ENCODE results near the gene TMEM212.
"Not testable (repeated sequence)": the region's sequence is repeated elsewhere in the genome, so short reads cannot be mapped to it uniquely, and the experiment has no call there.

TMEM212 gene

DNA sequence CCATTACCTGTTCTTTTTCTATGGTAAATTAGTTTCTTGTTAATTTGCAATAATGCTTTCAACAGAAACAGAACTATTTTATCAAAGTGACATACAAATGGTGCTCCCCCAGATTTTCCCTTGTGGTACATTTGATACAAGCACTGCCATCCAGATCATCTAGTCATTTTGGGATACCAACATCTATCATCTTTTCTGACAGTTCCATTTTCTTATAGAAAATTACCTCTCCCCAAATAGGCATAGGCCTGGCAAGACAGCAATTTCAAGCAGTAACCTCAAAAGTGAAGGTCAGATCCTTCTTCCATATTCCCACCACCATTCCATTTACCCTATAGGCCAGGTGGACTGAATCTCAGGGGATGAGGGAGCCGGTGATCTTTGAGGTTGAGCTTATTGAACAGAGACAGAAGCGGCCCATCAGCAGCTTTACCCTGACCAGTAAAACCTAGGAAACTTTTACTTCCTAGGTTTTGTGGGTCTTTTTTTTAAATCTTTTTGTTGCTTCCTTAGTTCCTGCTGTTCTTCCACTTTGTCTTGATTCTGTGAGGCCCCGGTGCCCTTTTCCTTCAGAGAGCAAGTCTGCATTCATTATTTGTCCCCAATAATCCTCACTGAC, 29.8 kb upstream of the TMEM212 start:
- DNase-seq (ENCODE audit: low read depth): no peak

DNA sequence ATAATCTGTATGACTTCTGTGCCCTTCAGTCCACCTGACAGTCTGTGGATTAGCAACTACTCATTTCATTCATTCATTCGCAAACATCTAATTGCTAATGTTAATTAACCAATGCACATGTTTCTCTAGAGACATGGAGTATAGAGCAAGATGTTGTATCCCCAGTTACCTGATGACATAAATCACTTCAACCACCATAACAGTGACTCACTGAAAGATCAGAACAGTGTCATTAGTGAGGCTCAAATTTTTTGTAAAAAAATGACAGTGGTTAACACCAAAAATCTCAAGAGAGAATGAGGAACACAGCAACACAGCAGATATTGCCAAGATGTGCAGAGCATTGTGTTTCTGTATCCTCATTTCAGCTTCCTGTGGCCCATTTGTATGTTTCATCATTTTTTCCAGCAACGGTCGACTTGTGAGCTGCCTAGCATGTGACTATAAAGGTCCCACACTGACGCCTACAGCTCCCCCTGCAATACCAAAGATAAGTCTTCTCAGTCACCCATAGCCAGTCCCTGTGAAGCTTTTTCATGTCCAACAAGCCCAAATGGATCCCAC, 29.2 kb upstream of the TMEM212 start:
- peak; percentile 32 for DNase-seq (ENCODE audit: low read depth)

DNA sequence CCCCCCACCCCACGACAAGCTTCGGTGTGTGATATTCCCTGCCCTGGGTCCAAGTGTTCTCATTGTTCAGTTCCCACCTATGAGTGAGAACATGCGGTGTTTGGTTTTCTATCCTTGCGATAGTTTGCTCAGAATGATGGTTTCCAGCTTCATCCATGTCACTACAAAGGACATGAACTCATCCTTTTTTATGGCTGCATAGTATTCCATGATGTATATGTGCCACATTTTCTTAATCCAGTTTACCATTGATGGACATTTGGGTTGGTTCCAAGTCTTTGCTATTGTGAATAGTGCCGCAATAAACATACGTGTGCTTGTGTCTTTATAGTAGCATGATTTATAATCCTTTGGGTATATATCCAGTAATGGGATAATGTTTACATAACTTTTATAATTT, 28.5 kb upstream of the TMEM212 start:
- DNase-seq (ENCODE audit: low read depth): not testable (repeated sequence)

DNA sequence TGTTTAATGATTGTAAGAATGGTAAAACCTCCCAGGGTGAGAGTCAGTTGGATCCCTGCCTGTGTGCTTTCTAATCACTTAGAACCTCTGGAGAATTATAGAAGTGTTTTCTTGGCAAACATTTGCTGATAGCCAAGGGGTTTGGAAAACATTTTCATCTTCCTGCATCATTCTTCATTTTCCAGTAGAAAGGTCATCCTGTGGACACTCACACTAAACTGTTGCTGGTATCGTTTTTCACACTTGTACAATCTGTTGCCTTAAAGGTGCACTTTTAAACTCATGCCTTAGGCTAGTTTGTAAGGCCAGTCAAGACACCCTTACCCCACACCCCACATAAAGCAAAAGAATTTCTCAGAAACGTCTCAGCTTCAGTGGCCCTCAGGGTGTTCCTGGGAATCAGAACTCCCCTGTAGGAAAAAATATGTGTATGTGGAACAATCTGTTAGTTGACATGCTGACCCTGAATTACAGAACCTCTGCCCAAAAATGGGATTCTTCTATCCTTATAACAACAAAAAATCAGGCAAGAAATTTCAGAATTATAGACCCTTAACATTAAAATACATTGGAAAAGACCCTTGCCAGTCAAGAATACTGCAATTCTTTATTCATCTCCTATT, 27.1 kb upstream of the TMEM212 start:
- no peak for DNase-seq (ENCODE audit: low read depth)

DNA sequence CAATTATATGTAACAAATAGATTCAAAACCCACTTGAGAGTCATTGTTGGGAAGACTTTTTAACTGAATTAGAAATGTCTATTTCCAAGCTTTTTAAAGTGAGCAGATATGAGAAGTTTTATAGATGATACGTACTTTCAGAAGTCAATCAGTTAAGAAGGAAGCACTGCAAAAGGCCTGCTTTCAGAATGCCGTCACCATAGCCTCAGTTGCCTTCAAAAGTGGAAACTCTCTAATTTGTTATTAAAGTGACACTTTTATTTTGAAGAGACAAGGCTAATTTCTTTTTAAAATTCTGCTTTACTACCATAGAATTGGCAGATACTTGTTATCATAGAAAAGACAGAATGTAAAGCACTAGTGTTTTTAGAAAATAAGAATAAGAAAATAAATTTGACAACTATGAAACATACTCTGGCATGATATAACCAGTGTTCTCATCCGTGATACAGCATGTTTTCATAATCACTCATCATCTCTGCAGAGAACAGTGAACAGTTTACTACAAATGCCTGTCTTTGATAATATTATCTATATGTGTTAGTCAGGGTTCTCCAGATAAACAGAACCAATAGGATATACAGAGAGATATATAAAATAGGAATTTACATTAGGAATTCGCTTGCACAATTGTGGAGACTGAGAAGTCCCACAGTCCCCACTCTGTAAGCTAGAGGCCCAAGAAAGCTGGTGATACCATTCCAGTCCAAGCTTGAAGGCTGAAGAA, 25.9 kb upstream of the TMEM212 start:
- no peak for DNase-seq (ENCODE audit: low read depth)

DNA sequence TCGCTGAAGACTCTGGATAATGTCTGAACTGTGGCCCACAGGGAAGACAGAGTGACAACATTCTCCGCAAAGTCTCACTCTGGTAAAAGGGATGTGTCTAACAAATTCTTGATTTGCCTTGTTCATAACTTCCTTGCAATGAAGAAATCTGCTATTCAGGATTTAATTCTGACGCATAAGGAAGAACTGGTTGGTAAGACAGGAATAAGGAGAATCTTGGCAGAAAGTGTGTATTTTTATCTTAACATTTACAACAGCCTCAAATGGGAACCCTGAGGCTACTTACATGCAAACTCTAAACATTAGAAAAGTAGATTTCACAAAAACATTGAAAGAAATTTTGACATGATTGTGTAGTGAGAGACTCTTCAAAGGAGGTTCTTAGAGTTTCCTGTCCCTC, 22.1 kb upstream of the TMEM212 start:
- no peak for DNase-seq (ENCODE audit: low read depth)

DNA sequence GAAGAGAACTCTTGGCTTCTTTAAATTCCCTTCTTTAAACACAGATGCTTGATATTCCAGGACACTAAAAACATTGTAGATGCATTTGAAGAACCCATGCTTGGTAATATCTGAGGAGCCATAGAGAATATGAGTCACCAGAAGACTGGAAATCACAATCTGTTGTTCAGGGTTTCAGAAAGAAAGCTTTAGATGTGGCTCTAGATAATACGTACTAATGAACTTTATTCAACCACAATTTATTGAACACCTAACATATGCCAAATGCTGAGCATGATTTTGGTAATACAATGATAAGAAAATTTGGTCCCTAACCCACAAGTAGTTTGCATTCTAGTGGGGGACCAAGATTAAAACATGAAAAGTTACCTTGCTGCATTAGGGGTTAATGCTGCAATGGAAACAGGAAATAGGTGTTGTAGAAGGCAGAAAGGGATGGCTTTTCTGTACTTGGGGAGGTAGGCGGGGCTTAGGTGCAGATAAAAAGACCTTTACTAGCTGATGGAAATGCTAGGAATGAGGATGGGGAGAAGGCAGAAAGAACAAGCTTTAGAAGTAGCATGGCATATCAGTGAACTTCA, 21.3 kb upstream of the TMEM212 start:
- DNase-seq (ENCODE audit: low read depth): no peak

DNA sequence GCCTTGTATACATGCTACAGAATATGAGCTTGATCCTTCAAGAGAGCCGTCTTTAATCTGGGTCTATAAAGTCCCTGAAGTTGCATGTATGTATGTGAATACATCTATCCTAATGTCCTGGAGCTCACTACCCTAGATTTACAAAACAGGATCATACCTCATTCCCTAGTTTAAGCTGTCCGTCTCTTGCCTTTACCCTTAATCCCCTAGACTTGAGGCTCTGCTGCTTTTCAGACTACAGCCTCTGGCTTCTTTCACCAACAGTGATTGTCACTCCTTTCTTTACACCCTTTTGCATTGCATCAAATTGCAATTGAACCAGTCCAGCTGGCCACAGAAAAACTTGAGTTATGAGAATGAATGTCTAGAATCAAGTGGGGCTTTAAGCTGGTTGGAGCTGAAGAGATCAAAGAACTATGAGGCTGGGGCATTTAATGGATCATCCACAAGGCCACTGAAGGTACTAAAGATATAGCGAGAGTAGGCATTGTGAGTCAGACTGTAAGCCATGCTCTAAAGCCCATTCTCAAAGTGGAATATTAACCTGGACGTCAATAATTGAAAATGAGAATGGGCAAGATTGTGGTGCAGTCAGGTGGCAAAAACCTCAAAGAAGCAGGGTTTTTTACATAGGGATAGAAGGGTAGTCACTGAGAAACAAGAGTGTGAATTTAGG, 20.6 kb upstream of the TMEM212 start:
- DNase-seq (ENCODE audit: low read depth): no peak

DNA sequence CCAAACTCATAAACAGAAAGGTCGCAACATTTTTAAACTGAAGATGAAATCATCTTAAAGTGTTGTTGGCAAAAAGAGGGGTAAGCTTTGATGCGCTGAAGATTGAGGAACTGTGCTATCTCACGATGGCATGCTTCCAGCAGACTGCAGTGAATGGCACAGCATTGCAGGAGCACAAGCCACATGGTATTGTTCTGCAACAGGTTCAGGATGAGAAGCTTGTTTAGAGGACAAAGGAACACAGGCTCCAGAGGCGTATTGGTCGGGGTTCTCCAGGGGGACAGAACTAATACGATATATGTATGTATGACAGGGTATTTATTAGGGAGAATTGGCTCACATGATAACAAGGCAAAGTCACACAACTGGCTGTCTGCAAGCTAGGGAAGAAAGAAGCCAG, 19.0 kb upstream of the TMEM212 start:
- DNase-seq (ENCODE audit: low read depth): no peak

DNA sequence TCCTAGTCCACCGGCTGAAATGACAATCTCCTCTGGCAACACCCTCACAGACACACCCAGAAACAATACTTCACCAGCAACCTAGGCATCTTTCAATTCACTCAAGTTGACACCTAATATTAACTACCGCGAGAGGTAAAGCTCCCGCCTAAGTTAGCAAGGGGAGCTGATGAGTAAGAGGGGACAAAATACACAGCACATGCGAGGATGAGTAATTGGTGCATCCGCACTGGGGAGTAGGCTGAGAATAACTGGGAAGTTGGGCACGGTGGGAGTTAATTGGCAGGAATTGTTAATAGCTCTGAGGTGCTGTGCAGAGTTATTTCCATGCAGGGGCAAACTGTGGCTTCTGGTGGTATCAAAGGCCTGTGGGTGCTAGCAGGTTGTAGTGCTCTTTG, 18.3 kb upstream of the TMEM212 start:
- DNase-seq (ENCODE audit: low read depth): peak; percentile 73

DNA sequence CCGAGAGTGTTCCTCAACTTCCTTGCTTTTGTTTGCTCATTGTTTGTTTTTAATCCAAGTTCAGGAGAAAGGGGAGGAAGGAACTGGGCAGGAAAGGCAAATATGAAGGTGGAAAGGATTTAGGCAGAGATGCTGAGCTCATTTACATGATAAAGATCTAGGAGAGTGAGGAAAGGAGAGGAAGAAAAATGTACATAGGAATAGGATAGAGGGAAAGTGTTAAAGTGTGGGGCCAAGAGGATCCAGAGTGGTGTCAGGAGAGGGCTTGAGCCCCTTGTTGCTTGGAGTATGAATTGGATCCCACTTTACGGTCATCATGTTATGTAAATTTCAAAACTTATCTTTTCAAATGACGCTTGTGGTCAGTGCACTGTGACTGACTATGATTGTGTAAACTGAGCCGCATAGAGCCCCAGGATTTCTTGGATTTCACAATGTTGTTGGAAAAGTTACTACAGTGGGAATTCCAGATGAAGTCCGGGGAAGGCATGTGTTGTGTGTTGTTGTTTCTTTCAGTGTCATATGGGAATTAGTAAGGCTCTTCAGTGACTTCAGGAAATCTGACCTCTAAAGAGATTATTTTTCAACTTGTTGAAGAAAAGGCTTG, 17.8 kb upstream of the TMEM212 start:
- peak; percentile 78 for DNase-seq (ENCODE audit: low read depth)

DNA sequence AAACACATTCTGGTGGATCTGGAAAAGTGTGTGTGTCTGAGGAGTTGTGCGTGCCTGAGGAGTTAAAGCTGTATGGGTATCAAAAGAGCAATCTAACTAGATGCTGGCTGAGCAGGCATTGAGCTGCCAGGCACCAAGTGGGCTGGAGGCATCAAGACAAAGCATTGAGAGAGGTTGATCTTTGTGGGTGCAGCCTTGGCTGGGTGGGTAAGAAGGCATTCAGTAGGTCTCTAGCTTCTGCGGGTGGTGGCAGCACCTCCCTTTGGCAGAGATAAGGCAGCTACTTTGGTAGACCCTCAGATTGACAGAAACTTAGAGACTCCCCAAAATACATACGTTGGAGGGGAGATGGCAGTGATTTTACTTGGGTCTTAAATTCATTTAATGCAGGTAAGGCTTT, 15.8 kb upstream of the TMEM212 start:
- DNase-seq (ENCODE audit: low read depth): no peak

DNA sequence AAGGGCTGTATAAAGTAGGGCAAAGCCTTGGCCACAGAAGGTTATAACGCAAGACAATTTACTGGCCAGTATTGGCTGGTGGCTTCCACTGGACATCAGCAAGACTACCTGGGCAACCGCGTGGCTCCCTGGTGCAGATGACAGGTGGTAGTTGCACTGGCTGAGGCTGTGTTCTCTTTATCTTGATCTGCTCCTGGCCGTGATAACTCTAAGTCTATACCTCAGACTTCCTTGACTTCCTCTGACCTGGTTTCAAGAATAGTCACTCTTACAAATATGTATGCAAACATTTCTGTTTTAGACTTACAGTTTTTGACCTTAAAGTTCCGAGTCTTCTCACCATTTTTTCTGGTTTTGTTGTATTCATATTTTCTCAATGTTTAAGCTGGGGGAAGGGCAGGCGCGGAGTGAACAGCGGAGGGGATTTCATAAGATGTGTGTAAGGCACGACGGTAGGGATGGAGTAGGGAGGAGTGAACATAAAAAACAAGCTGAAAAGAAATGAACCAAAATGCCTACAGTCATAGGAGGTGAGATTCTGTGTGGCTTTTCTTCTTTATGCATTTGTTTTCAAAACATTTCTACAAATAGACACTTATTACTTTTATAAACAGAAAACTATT, 15.2 kb upstream of the TMEM212 start:
- no peak for DNase-seq (ENCODE audit: low read depth)

DNA sequence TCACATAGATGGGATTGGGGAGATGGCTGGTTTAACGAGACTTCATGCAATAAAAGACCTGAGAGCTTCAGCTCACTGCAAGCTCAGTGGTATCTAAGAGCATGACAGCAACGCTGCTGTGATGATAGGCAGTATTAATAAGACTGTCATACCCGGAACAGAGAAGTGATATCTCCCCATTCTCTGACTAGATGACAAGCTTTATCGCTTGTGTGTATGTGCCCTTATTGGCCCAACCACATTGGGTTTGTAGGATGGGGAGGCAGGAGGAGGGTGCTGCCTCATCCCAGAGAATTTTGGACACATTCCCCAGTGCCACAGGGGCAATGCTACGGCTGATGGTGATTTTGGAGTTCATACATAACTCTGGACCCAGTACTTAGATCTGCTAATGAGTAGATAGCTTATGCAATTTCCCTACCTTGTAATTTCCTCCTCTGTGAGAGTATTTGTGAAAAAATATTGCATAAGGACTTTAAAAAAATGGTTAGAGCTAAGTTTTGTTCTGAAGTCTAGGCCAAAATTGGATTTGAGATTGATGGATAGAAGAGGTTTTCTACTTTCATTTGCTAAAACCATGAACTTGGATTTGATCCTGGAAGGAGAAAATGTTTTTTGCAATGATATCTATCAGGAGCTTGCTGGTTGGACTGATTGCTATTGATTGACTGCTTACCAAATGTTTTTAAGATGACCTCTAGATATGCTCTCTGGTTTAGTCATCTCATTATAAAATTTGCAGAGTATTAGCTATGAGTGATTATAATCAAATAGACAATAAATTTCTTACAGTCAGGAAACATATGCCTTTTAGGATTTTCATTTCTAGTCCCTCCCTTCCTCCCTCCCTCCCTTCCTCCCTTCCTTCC, 14.0 kb upstream of the TMEM212 start:
- DNase-seq (ENCODE audit: low read depth): no peak

DNA sequence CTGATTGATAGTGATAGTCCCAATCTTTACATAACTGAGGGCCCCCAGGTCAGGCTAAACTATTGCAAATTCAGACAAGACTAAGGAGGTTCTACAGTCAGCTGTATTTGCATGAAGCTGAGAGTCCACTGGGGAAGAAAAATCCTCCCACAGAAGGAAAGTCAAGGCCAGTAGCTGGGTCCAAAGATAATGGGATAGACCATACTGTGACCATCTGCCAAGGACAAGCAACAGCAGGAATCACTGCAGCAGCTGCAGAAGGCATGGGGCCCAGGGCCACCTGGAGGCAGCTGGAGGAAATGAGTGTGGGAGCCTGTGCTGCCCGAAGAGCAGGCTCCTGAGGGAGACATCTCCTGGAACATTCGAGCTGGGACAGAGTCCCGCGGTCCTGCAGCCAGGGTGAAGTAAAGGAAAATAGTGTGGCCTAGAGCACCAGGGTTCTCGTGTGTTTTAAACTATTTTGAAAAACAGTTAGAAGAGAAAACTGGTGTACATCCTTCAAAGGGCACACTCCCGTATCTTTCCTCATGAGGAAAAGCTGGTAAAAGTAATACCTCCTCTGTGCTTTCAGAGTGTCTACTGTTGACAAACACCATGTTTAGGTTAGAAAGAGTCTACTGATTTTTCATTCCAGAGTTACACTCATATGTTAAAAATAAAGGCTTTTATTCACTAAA, 13.2 kb upstream of the TMEM212 start:
- peak; percentile 80 for DNase-seq (ENCODE audit: low read depth)

DNA sequence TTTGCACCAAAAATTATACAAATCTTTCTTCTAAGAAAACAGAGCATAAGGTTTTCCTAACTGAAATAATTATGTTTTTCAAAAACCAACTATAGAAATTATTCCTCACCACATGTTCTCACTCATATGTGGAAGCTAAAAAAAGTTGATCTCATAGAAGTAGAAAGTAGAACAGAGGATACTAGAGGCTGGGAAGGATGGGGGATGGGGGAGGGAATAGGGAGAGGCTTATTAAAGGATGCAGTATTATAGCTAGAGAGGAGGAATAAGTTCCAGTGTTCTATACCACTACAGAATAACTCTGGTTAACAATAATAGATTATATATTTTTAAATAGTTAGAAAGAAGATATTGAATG, 12.7 kb upstream of the TMEM212 start:
- DNase-seq (ENCODE audit: low read depth): no peak

DNA sequence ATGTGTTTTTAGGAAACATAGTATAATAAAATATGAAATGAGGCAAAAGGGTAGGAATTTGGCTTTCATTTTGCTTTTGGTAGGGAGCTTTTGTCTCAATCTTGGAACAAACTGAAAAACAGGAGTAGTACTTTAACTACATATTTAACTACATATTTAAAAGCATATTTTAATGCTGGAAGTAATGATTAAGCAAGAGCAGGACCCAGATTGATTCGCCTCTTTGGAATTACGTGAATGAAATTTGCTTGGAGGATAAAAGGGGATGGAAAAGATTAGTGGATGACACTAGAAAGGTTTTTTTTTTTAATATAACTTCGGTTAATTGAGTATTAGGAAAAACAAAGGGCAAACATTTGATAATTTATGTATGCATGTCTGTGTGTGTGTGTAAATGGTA, 11.2 kb upstream of the TMEM212 start:
- peak; percentile 46 for DNase-seq (ENCODE audit: low read depth)

DNA sequence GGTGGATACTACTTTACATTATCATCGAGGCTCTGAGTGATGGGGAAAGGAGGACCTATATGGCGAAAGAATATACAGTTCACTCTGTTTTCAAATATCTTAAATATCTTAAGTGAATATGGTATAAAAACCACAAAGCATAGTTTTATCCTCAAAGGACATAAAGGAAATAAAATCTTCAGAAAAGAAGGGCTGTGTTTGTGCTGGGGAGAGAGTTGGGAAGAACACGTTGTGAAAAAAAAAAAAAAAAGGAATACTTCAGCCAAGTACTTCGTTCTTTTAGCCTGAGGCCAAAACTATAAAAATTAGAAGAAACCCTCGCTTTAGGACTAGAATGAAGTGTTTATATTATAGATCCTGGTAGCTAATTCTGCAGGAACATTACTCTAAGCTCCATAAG, 10.2 kb upstream of the TMEM212 start:
- no peak for DNase-seq (ENCODE audit: low read depth)

DNA sequence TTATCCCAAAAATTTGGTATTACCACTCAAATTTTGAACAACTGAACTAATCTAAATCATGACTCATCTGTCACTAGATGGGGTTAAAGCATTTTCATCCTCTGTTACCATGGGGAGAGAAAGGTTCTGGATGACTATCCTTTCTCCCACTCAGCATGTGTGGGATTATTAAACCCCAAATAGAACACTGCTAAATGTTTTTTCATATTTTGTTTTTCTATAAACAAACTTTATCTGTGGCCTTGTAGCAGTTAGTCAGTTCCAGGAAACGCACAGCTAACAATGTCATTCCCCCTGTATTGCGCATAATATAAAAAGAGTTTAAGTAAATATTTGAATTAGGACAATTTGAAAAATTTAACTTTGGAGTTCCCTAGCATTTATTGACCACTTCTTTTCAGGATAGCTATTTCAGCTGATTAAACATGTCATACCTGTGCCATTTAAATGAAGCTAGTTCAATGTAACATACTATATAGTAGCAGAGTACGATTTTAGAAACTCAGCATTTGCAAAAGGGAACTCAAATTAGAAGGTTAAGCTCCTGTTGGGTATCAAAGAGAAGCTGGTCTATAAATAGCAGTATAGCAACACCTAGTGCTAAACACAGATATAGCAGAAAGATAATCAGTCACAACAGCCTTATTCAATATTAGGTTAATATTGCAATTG, 9.2 kb upstream of the TMEM212 start:
- DNase-seq (ENCODE audit: low read depth): peak; percentile 66

DNA sequence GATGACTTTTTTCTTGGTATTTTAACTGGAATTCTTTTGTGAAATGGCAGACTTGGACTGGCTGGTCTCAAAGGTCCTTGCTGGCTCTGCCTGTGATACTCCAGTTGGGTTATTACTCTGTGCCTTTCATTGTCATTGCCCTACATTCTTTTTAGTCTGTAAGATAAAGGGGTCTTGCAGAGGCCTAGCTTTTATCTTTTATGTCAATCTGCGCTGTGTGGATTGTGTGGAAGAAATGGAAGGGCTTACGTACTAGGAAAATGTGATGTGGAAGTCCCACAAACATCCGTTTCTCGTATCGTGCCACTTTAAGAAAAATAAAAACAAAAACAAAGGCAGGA, 8.7 kb upstream of the TMEM212 start:
- DNase-seq (ENCODE audit: low read depth): no peak

Measured in ELR (cell line).